PC-3 (cell line): ENCODE measurements around the gene NIBAN1. TPM values are rescaled to one million over a fixed set of nuclear protein-coding genes. Genes with fewer than 3 reads are reported as not detected.
"Not testable (repeated sequence)": the region's sequence is repeated elsewhere in the genome, so short reads cannot be mapped to it uniquely, and the experiment has no call there.

Source experiments
- ATAC-seq: fragments of 200-7000 bp; cut with Tn5 transposase; 2 replicates; pipeline ENCODE4 v1.9.1; 2020; ENCODE audit warnings: mild to moderate bottlenecking, moderate library complexity
- BruUV-seq: library from RNA; stranded (reverse); fragments of 400-500 nt; replicated peaks from 2 replicates; lab custom pipeline; 2021; lab: Mats Ljungman, UMichigan
- CTCF ChIA-PET: fragments of 300-600 bp; sonication (Branson Sonifier 250); formaldehyde crosslinking; loops from one replicate; lab custom pipeline; 2022; ENCODE audit warnings: antibody characterized with exemption; lab: Charles Lee
- POLR2A ChIA-PET: fragments of 300-600 bp; sonication (Branson Sonifier 250); formaldehyde crosslinking; loops from one replicate; lab custom pipeline; 2022; ENCODE audit warnings: antibody characterized with exemption; ENCODE audit not compliant: unreplicated experiment; lab: Charles Lee
- DNase-seq: peaks from one replicate; pipeline ENCODE4 v3.0.0-alpha.2; 2015
- H2AFZ ChIP-seq: fragments of 300-600 bp; sonication (generic); 2 replicates; pipeline ENCODE4 v1.6.0; 2016; ENCODE audit warnings: antibody characterized with exemption, low read length
- H3F3A ChIP-seq: fragments of 300-600 bp; sonication (generic); one replicate; pipeline ENCODE4 v1.6.0; 2017; ENCODE audit warnings: antibody characterized with exemption, low read length, control low read depth, mild to moderate bottlenecking; ENCODE audit not compliant: unreplicated experiment
- H3K27ac ChIP-seq: fragments of 300-600 bp; sonication (generic); 2 replicates; pipeline ENCODE4 v1.5.1; 2016; ENCODE audit warnings: mild to moderate bottlenecking, low read length
- H3K27me3 ChIP-seq: fragments of 300-600 bp; sonication (generic); 2 replicates; pipeline ENCODE4 v1.6.1; 2016; ENCODE audit warnings: low read length, mixed read lengths
- H3K36me3 ChIP-seq: fragments of 300-600 bp; sonication (generic); 2 replicates; pipeline ENCODE4 v1.6.1; 2016; ENCODE audit warnings: low read depth, mixed run types, low read length, mixed read lengths
- H3K4me1 ChIP-seq: fragments of 300-600 bp; sonication (generic); 2 replicates; pipeline ENCODE4 v1.5.1; 2016; ENCODE audit warnings: low read length; ENCODE audit not compliant: insufficient read depth
- H3K4me2 ChIP-seq: fragments of 300-600 bp; sonication (generic); 2 replicates; pipeline ENCODE4 v1.6.0; 2016; ENCODE audit warnings: low read length
- H3K4me3 ChIP-seq: fragments of 300-600 bp; sonication (generic); 2 replicates; pipeline ENCODE4 v1.5.1; 2016; ENCODE audit warnings: mild to moderate bottlenecking, low read length, mixed read lengths
- H3K79me2 ChIP-seq: fragments of 300-600 bp; sonication (generic); 2 replicates; pipeline ENCODE4 v1.6.1; 2017; ENCODE audit warnings: low read length, mixed read lengths
- H3K9ac ChIP-seq: fragments of 300-600 bp; sonication (generic); 2 replicates; pipeline ENCODE4 v1.6.0; 2016; ENCODE audit warnings: mild to moderate bottlenecking, low read length
- H3K9me2 ChIP-seq: fragments of 300-600 bp; sonication (generic); replicated peaks from 2 replicates; pipeline ENCODE4 v1.6.1; 2016; ENCODE audit warnings: mixed run types, low read length, mixed read lengths
- H3K9me3 ChIP-seq: fragments of 300-600 bp; sonication (generic); 2 replicates; pipeline ENCODE4 v1.6.1; 2016; ENCODE audit warnings: low read length, mixed read lengths
- H4K20me1 ChIP-seq: fragments of 300-600 bp; sonication (generic); 2 replicates; pipeline ENCODE4 v1.6.1; 2016; ENCODE audit warnings: low read length, mixed read lengths
- CTCF ChIP-seq: fragments of 300-600 bp; sonication (generic); conservative IDR thresholded peaks from 2 replicates; pipeline ENCODE4 v1.5.1; 2017; ENCODE audit warnings: antibody characterized with exemption, low read depth, mild to moderate bottlenecking, low read length
- EZH2 ChIP-seq: fragments of 300-600 bp; sonication (generic); IDR thresholded peaks from one replicate; pipeline ENCODE4 v1.6.1; 2017; ENCODE audit warnings: antibody characterized with exemption, mild to moderate bottlenecking, low read length; ENCODE audit not compliant: unreplicated experiment
- EZH2phosphoT487 ChIP-seq: fragments of 300-600 bp; sonication (generic); IDR thresholded peaks from 2 replicates; pipeline ENCODE4 v1.6.1; 2018; ENCODE audit warnings: mild to moderate bottlenecking, antibody characterized with exemption, low read length, borderline replicate concordance
- intact Hi-C: fragments of 100-400 bp; cut with micrococcal nuclease; formaldehyde crosslinking; loops from 2 replicates; pipeline ENCODE4 v1.9.0; 2023
- total RNA-seq: library from RNA; depleted of rRNA; stranded (reverse); fragments of >200 nt; gene quantifications from 2 replicates; pipeline ENCODE4 v1.2.3, GENCODE V29; 2014

Gene NIBAN1
- total RNA-seq, 1 experiment from 2014 or later: 6.9 TPM

GRCh38 chr1:184958554-184959353 is 15.6 kb downstream of the NIBAN1 start:
- Histone ChIP-seq H3K79me2 (no peaks in the 10 kb centered on the region), H3K4me1 (peaks cover 10% of the 10 kb centered on the region), H3F3A (no peaks in the 10 kb centered on the region), H3K4me2 (no peak overlapping the region), H3K4me3 (no peak overlapping the region), H3K36me3 (no peaks in the 10 kb centered on the region), H3K9me2 (no peaks in the 10 kb centered on the region), H3K9ac (no peak overlapping the region), H3K9me3 (no peaks in the 10 kb centered on the region), H2AFZ (no peak overlapping the region), H3K27me3 (no peaks in the 10 kb centered on the region), H4K20me1 (no peaks in the 10 kb centered on the region), H3K27ac (no peak overlapping the region)
- intact Hi-C loops: loop anchor here (10.0 kb wide), 1 partner anchor 54 kb away; no protein-coding TSS in a partner anchor
- ATAC-seq (no peak), DNase-seq (no peak)
- no TSS peak for BruUV-seq
- TF ChIP-seq EZH2 (no peak), CTCF (no peak)
- ChIA-PET CTCF (no interaction called here), POLR2A (no interaction called here)

- H2AFZ ChIP-seq, H3K27ac ChIP-seq, H4K20me1 ChIP-seq, H3K9me3 ChIP-seq, H3K79me2 ChIP-seq, H3K4me2 ChIP-seq, CTCF ChIA-PET, POLR2A ChIA-PET, H3F3A ChIP-seq, H3K36me3 ChIP-seq, BruUV-seq, H3K27me3 ChIP-seq, ATAC-seq, DNase-seq, H3K4me3 ChIP-seq, H3K9me2 ChIP-seq, H3K9ac ChIP-seq: not testable (repeated sequence)
- H3K4me1 ChIP-seq: peaks cover 17% of the 10 kb centered on the region
- intact Hi-C loops: loop anchor here (10.0 kb wide), 1 partner anchor 53 kb away; no protein-coding TSS in a partner anchor
Observed at GRCh38 chr1:184957901-184958300, 16.4 kb downstream of the NIBAN1 start.

GRCh38 chr1:184956999-184957700 is 17.2 kb downstream of the NIBAN1 start:
- H3F3A ChIP-seq: no peaks in the 10 kb centered on the region
- no peaks in the 10 kb centered on the region for H3K79me2 ChIP-seq
- no peak for ATAC-seq
- ChIA-PET CTCF (no interaction called here), POLR2A (no interaction called here)
- H4K20me1 ChIP-seq: no peaks in the 10 kb centered on the region
- intact Hi-C loops: loop anchor here (10.0 kb wide), 1 partner anchor 52 kb away; no protein-coding TSS in a partner anchor
- H3K27me3 ChIP-seq: no peaks in the 10 kb centered on the region
- no peak for DNase-seq
- H3K9me3 ChIP-seq: no peaks in the 10 kb centered on the region
- H3K36me3 ChIP-seq: no peaks in the 10 kb centered on the region
- no peak overlapping the region for H3K4me3 ChIP-seq
- no peaks in the 10 kb centered on the region for H3K9me2 ChIP-seq
- no peak overlapping the region for H3K9ac ChIP-seq
- H2AFZ ChIP-seq: no peak overlapping the region
- no peak overlapping the region for H3K4me2 ChIP-seq
- H3K27ac ChIP-seq: no peak overlapping the region
- no TSS peak for BruUV-seq
- TF ChIP-seq EZH2phosphoT487: no peak
- no peak for TF ChIP-seq CTCF
- no peak for TF ChIP-seq EZH2
- peaks cover 17% of the 10 kb centered on the region for H3K4me1 ChIP-seq
